ENCODE data around the gene NR1H2.

DNA sequence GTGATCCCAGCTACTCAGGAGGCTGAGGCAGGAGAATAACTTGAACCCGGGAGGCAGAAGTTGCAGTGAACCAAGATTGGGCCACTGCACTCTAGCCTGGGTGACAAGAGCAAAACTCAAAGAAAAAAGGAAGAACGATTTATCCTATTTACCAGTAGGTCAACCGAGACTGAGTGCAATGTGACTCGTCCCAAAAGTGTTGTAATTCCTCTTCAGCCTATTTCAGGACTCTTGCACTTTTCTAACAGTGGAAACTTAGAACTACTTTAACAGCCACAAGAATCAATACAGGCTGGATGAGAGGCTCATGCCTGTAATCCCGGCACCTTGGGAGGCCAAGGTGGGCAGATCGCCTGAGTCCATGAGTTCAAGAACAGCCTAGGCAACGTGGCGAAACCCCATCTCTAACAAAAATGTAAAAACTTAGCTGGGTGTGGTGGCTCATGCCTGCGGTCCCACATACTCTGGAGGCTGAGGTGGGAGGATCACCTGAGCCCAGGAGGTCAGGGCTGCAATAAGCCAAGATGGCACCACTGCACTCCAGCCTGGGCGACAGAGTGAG, 4.3 kb upstream of the NR1H2 start:
- TF ChIP-seq, protein P1, sequence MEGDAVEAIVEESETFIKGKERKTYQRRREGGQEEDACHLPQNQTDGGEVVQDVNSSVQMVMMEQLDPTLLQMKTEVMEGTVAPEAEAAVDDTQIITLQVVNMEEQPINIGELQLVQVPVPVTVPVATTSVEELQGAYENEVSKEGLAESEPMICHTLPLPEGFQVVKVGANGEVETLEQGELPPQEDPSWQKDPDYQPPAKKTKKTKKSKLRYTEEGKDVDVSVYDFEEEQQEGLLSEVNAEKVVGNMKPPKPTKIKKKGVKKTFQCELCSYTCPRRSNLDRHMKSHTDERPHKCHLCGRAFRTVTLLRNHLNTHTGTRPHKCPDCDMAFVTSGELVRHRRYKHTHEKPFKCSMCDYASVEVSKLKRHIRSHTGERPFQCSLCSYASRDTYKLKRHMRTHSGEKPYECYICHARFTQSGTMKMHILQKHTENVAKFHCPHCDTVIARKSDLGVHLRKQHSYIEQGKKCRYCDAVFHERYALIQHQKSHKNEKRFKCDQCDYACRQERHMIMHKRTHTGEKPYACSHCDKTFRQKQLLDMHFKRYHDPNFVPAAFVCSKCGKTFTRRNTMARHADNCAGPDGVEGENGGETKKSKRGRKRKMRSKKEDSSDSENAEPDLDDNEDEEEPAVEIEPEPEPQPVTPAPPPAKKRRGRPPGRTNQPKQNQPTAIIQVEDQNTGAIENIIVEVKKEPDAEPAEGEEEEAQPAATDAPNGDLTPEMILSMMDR (IDR thresholded peaks at IDR 0.05; ENCODE audit: insufficient read depth, low read length) = no peak
- TF ChIP-seq, protein P2, sequence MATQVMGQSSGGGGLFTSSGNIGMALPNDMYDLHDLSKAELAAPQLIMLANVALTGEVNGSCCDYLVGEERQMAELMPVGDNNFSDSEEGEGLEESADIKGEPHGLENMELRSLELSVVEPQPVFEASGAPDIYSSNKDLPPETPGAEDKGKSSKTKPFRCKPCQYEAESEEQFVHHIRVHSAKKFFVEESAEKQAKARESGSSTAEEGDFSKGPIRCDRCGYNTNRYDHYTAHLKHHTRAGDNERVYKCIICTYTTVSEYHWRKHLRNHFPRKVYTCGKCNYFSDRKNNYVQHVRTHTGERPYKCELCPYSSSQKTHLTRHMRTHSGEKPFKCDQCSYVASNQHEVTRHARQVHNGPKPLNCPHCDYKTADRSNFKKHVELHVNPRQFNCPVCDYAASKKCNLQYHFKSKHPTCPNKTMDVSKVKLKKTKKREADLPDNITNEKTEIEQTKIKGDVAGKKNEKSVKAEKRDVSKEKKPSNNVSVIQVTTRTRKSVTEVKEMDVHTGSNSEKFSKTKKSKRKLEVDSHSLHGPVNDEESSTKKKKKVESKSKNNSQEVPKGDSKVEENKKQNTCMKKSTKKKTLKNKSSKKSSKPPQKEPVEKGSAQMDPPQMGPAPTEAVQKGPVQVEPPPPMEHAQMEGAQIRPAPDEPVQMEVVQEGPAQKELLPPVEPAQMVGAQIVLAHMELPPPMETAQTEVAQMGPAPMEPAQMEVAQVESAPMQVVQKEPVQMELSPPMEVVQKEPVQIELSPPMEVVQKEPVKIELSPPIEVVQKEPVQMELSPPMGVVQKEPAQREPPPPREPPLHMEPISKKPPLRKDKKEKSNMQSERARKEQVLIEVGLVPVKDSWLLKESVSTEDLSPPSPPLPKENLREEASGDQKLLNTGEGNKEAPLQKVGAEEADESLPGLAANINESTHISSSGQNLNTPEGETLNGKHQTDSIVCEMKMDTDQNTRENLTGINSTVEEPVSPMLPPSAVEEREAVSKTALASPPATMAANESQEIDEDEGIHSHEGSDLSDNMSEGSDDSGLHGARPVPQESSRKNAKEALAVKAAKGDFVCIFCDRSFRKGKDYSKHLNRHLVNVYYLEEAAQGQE (IDR thresholded peaks at IDR 0.05; ENCODE audit: insufficient replicate concordance, low read depth) = no peak

Data from HL-60 (cell line).